GM18498 (cell line): ENCODE data around the gene AZU1.
"Not testable (repeated sequence)": the region's sequence is repeated elsewhere in the genome, so short reads cannot be mapped to it uniquely, and the experiment has no call there.

Experiments used
- ATAC-seq: cut with Tn5 transposase; IDR thresholded peaks from one replicate; pipeline ENCODE4 v1.9.1; 2021; ENCODE audit warnings: mild to moderate bottlenecking, moderate library complexity; ENCODE audit not compliant: unreplicated experiment

AZU1 gene

GRCh38 chr19:824885-825284 lies 2.8 kb upstream of the AZU1 start:
- no peak for ATAC-seq

GRCh38 chr19:825897-826644 lies 1.6 kb upstream of the AZU1 start:
- no peak for ATAC-seq

GRCh38 chr19:827314-827709 lies 325 bp upstream of the AZU1 start:
- ATAC-seq, result no peak

GRCh38 chr19:829129-829758 lies 1.6 kb downstream of the AZU1 start:
- ATAC-seq, result no peak

GRCh38 chr19:831407-832369 lies 4.1 kb downstream of the AZU1 start:
- no peak for ATAC-seq

- ATAC-seq, result no peak
Observed at GRCh38 chr19:834216-834615, 6.6 kb downstream of the AZU1 start.

GRCh38 chr19:835210-835810 lies 7.7 kb downstream of the AZU1 start:
- ATAC-seq, result no peak

GRCh38 chr19:840519-841206 lies 13.0 kb downstream of the AZU1 start, which contains the start of gene PRTN3:
Gene PRTN3, plus strand, starts transcription at chr19:840999. Its CDS starts 10 bp downstream, at chr19:841009.
- ATAC-seq, result no peak

- not testable (repeated sequence) for ATAC-seq
Observed at GRCh38 chr19:842802-843179, 15.2 kb downstream of the AZU1 start.

- no peak for ATAC-seq
Observed at GRCh38 chr19:843180-843835, 15.7 kb downstream of the AZU1 start.

GRCh38 chr19:843836-844545 lies 16.4 kb downstream of the AZU1 start:
- ATAC-seq, result no peak

GRCh38 chr19:844546-844971 lies 16.9 kb downstream of the AZU1 start:
- ATAC-seq, result no peak

GRCh38 chr19:845707-846521 lies 18.3 kb downstream of the AZU1 start:
- no peak for ATAC-seq

GRCh38 chr19:848386-848921 lies 20.8 kb downstream of the AZU1 start:
- ATAC-seq, result no peak

- not testable (repeated sequence) for ATAC-seq
Observed at GRCh38 chr19:849195-849594, 21.6 kb downstream of the AZU1 start.

- no peak for ATAC-seq
Observed at GRCh38 chr19:850221-850978, 22.8 kb downstream of the AZU1 start.

- ATAC-seq, result no peak
Observed at GRCh38 chr19:850979-851335, 23.3 kb downstream of the AZU1 start.
